ENCODE results near the gene SLC4A7.

The SLC4A7 gene

DNA sequence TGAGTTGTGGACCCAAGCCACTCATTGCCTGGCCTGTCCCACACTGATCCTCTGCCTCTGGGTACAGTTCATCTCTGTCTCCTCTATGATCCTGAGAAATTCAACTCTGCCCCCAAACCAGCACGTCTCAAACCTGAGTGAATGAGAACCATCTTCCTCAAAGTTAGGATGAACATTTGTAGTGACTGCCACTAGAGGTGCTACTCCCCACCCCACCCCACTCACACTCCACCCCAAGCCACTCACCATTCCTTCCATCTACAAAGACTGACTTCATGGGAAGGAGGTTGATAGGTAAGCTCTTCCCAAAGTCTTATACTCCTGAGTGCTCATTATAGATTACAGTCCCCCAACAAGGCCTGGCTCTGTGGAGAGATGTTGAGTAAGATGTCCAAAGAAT is 158.8 kb downstream of the SLC4A7 start:
- DNase-seq (ENCODE audit: low read depth): no peak

DNA sequence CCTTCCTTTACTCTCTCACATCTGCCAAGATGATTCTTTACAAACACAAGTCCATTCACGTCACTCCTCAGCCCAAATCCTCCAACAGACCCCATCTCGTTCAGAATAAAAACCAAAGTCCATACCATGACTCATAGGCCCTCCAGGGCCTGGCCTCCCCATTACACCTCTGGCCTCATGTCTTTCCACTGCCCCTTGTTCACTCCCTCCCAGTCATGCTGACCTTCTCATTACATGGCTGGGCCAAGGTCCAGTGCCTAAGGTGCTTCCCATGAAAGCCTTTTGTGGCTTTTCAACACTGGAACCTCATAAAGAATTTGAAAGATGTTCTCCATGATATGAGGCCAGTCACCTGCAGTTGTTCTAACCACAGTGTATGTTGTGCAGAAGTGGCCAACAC is 159.5 kb downstream of the SLC4A7 start:
- no peak for DNase-seq (ENCODE audit: low read depth)

DNA sequence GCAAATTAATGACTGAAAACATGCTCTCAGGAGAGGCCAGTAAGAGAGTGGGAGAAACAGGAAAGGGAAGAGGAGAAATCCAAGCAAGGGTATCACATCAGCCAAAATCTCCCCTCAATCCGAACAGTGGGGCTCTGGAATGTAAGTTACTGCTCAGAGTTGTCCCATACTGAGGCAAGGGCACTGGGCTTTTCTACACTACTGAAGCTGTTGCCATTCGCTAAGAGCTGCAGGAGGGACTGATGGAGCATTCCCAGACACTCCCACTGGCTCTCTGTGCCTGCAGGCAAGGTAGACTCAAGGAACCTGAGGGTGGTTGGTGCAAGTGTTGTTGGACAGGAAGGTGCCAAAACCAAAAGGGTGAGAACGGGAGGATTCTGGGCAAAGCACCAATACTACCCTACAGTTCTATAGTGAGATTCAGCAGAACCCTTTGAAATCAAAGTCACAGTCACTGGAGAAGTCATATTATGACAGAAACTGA is 161.1 kb downstream of the SLC4A7 start:
- DNase-seq (ENCODE audit: low read depth): no peak

All from activated T-cell treated with anti-CD3 and anti-CD28 coated beads for 1 hour (primary cell).